NCI-H2227 (cell line): ENCODE results near the gene TMEM19.
A peak's percentile ranks its signal among the peaks of the same experiment; 100 is the strongest.

Source experiments
- DNase-seq: peaks from one replicate; lab custom pipeline; 2025; ENCODE audit not compliant: unreplicated experiment; lab: John Stamatoyannopoulos, UW

The TMEM19 gene

GRCh38 chr12:71685914-71686657 lies at the start of gene TMEM19:
TMEM19 (plus strand) TSS chr12:71686082; CDS start chr12:71686681, 599 bp downstream.
- peak; percentile 93 for DNase-seq

GRCh38 chr12:71636704-71637115 lies 49.2 kb upstream of the TMEM19 start:
- peak; percentile 86 for DNase-seq

GRCh38 chr12:71638499-71638898 lies 47.4 kb upstream of the TMEM19 start:
- DNase-seq, result no peak

- DNase-seq, result no peak
Observed at GRCh38 chr12:71639341-71639760, 46.5 kb upstream of the TMEM19 start.

- no peak for DNase-seq
Observed at GRCh38 chr12:71640316-71640715, 45.6 kb upstream of the TMEM19 start.

GRCh38 chr12:71641390-71641789 lies 44.5 kb upstream of the TMEM19 start:
- no peak for DNase-seq

GRCh38 chr12:71642264-71642663 lies 43.6 kb upstream of the TMEM19 start:
- DNase-seq, result no peak

GRCh38 chr12:71645268-71645667 lies 40.6 kb upstream of the TMEM19 start:
- DNase-seq, result no peak

GRCh38 chr12:71646512-71646911 lies 39.4 kb upstream of the TMEM19 start:
- no peak for DNase-seq

- DNase-seq, result no peak
Observed at GRCh38 chr12:71648537-71648936, 37.3 kb upstream of the TMEM19 start.

- DNase-seq, result no peak
Observed at GRCh38 chr12:71649401-71649800, 36.5 kb upstream of the TMEM19 start.

GRCh38 chr12:71652656-71653055 lies 33.2 kb upstream of the TMEM19 start:
- no peak for DNase-seq

GRCh38 chr12:71653137-71653536 lies 32.7 kb upstream of the TMEM19 start:
- no peak for DNase-seq

- no peak for DNase-seq
Observed at GRCh38 chr12:71654200-71654599, 31.7 kb upstream of the TMEM19 start.

GRCh38 chr12:71655495-71655894 lies 30.4 kb upstream of the TMEM19 start:
- DNase-seq, result no peak

GRCh38 chr12:71655907-71656306 lies 30.0 kb upstream of the TMEM19 start:
- no peak for DNase-seq

- no peak for DNase-seq
Observed at GRCh38 chr12:71656740-71657139, 29.1 kb upstream of the TMEM19 start.

- no peak for DNase-seq
Observed at GRCh38 chr12:71661977-71662530, 23.8 kb upstream of the TMEM19 start.

GRCh38 chr12:71662849-71663560 lies 22.9 kb upstream of the TMEM19 start:
- peak; percentile 65 for DNase-seq

- DNase-seq, result peak; percentile 99
Observed at GRCh38 chr12:71663561-71664410, 22.1 kb upstream of the TMEM19 start, which contains the start of the genes THAP2 and ZFC3H1. THAP2 (plus strand) TSS chr12:71664301; CDS start chr12:71664510, 209 bp downstream. ZFC3H1 (minus strand) TSS chr12:71663848; CDS start chr12:71663610, 238 bp downstream.
